ENCODE measurements around the gene BBX.

The BBX gene

DNA sequence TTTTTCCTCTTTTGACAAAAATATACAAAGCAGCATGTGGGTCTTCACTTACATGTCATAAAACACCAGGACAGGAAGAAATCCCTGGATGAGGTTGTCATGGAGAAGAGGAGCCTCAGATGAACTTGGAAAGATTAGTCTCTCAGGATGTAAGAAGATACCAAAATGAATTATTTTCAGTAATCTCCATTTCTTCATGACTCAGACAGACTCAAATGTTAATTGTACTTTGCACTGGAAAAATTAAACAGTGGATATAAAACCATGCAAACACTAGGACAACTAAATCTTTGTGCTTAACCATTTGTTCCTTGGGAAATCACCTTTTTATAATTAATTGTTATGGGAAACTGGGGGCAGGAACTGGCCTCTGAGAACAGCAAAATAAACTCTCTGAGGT lies 331.1 kb downstream of the BBX start:
- no peak for DNase-seq
- Histone ChIP-seq H3K9me3 (no peaks in the 10 kb centered on the region), H3K4me3 (no peak overlapping the region), H3K27me3 (no peaks in the 10 kb centered on the region), H3K27ac (no peak overlapping the region), H3K36me3 (no peaks in the 10 kb centered on the region), H3K4me1 (no peaks in the 10 kb centered on the region)
- intact Hi-C loops (cut with DNase I; ENCODE audit: low total_unique reads) = no loop called here
- TF ChIP-seq, protein P1, sequence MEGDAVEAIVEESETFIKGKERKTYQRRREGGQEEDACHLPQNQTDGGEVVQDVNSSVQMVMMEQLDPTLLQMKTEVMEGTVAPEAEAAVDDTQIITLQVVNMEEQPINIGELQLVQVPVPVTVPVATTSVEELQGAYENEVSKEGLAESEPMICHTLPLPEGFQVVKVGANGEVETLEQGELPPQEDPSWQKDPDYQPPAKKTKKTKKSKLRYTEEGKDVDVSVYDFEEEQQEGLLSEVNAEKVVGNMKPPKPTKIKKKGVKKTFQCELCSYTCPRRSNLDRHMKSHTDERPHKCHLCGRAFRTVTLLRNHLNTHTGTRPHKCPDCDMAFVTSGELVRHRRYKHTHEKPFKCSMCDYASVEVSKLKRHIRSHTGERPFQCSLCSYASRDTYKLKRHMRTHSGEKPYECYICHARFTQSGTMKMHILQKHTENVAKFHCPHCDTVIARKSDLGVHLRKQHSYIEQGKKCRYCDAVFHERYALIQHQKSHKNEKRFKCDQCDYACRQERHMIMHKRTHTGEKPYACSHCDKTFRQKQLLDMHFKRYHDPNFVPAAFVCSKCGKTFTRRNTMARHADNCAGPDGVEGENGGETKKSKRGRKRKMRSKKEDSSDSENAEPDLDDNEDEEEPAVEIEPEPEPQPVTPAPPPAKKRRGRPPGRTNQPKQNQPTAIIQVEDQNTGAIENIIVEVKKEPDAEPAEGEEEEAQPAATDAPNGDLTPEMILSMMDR (IDR thresholded peaks at IDR 0.05) = no peak

DNA sequence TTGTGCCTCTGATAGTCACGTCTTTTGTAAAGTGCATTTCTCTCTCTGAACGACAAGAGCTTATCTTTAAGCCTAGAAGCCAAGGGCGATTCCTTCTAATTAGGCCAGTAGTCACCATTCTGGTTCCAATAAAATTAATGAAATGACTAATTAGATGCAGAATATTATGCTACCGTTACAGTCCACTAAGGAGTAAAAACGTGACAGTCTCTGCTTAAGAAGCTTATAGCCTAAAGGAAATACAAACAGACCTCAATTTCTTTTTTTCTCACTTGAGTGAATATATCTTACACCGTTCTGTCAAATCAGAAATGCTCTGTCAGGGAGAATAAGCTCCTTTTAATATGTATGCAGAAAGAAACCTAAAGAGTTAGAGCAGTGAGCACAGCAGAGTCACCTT lies 332.0 kb downstream of the BBX start:
- Histone ChIP-seq H3K27ac (no peak overlapping the region), H3K27me3 (no peaks in the 10 kb centered on the region), H3K36me3 (no peaks in the 10 kb centered on the region), H3K4me1 (no peaks in the 10 kb centered on the region), H3K4me3 (no peak overlapping the region), H3K9me3 (no peaks in the 10 kb centered on the region)
- TF ChIP-seq, protein P1 (IDR thresholded peaks at IDR 0.05) = no peak
- intact Hi-C loops (cut with DNase I; ENCODE audit: low total_unique reads) = no loop called here
- DNase-seq = no peak

DNA sequence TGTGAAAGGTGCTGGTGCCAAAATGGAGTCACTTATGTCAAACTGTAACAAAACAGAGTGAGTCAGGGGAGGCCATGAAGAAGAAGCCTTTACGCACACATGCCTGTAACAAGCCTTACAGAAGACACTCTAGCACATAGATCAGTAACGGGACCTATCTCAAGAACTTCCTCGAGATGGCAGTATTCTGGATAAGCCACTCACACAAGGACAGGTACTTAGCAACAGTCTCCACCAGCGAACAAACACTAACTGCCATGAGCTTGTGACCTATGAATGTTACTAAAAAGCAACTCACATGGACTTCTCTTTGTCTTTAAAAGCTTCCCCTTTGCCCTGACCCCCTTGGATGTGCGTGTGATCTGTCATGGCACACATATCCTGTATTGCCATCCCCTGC lies 332.9 kb downstream of the BBX start:
- intact Hi-C loops (cut with DNase I; ENCODE audit: low total_unique reads) = no loop called here
- Histone ChIP-seq H3K9me3 (no peaks in the 10 kb centered on the region), H3K36me3 (no peaks in the 10 kb centered on the region), H3K27ac (no peak overlapping the region), H3K27me3 (no peaks in the 10 kb centered on the region), H3K4me3 (no peak overlapping the region), H3K4me1 (no peaks in the 10 kb centered on the region)
- no peak for DNase-seq
- TF ChIP-seq, protein P1 (IDR thresholded peaks at IDR 0.05) = no peak

DNA sequence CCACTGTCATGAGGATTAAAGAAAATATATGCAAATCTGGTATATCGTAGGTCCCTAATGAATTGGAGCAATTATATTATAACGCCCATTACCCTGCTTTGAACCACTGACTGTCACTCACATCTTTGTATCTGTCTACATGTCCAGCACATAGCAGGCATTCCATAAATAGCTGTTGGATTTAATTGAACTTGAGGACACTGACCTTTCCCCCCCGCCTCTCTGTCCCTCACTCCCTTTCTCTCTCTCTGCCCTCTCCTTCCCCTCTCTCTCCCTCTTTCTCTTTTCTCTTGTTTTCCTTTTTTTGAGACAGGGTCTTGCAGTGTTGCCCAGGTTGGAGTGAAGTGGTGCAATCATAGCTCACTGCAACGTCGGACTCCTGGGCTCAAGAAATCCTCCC lies 335.1 kb downstream of the BBX start:
- H3K36me3 ChIP-seq = no peaks in the 10 kb centered on the region
- no peaks in the 10 kb centered on the region for H3K9me3 ChIP-seq
- DNase-seq = no peak
- intact Hi-C loops (cut with DNase I; ENCODE audit: low total_unique reads) = no loop called here
- no peaks in the 10 kb centered on the region for H3K4me1 ChIP-seq
- no peaks in the 10 kb centered on the region for H3K27me3 ChIP-seq
- no peak overlapping the region for H3K27ac ChIP-seq
- TF ChIP-seq, protein P1 (IDR thresholded peaks at IDR 0.05) = no peak
- no peak overlapping the region for H3K4me3 ChIP-seq

DNA sequence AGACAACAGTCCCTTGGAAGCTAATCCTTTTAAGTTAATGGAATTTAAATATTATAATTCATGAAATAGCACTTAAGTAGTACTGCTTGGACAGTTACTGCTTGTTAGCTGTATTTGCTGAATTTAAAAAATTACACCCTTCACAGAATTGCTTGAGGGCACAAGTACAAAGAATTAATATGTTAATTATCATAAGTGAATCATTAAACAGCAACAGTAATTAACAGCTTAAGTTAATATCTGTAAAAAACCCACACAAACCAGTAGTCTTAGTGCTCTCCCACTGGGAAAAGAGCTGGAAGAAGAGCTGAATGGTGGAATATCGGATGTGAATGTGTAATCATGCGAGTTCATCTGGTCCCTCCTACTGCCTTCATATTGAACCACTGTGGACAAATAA lies 336.1 kb downstream of the BBX start:
- H3K9me3 ChIP-seq = no peaks in the 10 kb centered on the region
- no peaks in the 10 kb centered on the region for H3K36me3 ChIP-seq
- DNase-seq = no peak
- H3K4me1 ChIP-seq = no peaks in the 10 kb centered on the region
- intact Hi-C loops (cut with DNase I; ENCODE audit: low total_unique reads) = no loop called here
- H3K27me3 ChIP-seq = no peaks in the 10 kb centered on the region
- no peak overlapping the region for H3K27ac ChIP-seq
- TF ChIP-seq, protein P1 (IDR thresholded peaks at IDR 0.05) = no peak
- no peak overlapping the region for H3K4me3 ChIP-seq

Measured in tibial artery (tissue), 4 donors.